Activated T-cell treated with anti-CD3 and anti-CD28 coated beads, Interleukin-2, amount 50 U/mL, for 24 hours (primary cell): ENCODE data around the gene NELL2.
"Not testable (repeated sequence)": the region's sequence is repeated elsewhere in the genome, so short reads cannot be mapped to it uniquely, and the experiment has no call there.

Experiments
- DNase-seq: peaks from one replicate; pipeline ENCODE4 v3.0.0-alpha.2; 2020
- H3K27ac Mint-ChIP-seq: 2 replicates; pipeline ENCODE4 v1.8.0; 2020; ENCODE audit warnings: mild to moderate bottlenecking, mixed read lengths
- H3K27me3 Mint-ChIP-seq: 2 replicates; pipeline ENCODE4 v1.8.0; 2020; ENCODE audit warnings: mixed read lengths
- H3K36me3 Mint-ChIP-seq: 2 replicates; pipeline ENCODE4 v1.8.0; 2020; ENCODE audit warnings: low read depth, mixed read lengths
- H3K4me1 Mint-ChIP-seq: 2 replicates; pipeline ENCODE4 v1.8.0; 2020; ENCODE audit warnings: low read depth, mixed read lengths
- H3K4me3 Mint-ChIP-seq: 2 replicates; pipeline ENCODE4 v1.8.0; 2020; ENCODE audit warnings: mild to moderate bottlenecking, moderate library complexity, mixed read lengths
- H3K9me3 Mint-ChIP-seq: 2 replicates; pipeline ENCODE4 v1.8.0; 2020; ENCODE audit warnings: mixed read lengths

Gene NELL2

DNA sequence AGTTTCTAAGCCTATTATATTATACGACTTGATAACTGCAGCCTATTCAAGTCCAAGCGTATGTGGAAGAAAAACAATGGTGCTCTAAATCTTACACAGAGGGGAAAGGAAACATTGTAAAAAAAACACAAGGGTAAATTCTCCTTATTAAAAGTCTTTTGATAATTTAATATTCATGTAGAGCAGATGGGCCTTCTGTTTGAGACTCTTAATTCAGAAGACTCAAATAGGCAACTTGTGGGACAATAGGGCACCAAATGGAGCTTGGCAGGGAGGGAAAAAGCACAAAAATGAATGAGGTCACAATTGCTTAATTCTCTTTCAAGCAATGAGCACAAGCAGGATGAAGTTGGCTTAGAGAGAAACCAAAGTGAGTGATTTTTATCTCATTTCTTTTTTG lies 159.4 kb downstream of the NELL2 start:
- DNase-seq: no peak
- no peak overlapping the region for H3K27ac Mint-ChIP-seq
- no peaks in the 10 kb centered on the region for H3K9me3 Mint-ChIP-seq
- H3K4me3 Mint-ChIP-seq: no peak overlapping the region
- H3K36me3 Mint-ChIP-seq: peaks cover 9% of the 10 kb centered on the region
- no peaks in the 10 kb centered on the region for H3K27me3 Mint-ChIP-seq
- peaks cover 20% of the 10 kb centered on the region for H3K4me1 Mint-ChIP-seq

DNA sequence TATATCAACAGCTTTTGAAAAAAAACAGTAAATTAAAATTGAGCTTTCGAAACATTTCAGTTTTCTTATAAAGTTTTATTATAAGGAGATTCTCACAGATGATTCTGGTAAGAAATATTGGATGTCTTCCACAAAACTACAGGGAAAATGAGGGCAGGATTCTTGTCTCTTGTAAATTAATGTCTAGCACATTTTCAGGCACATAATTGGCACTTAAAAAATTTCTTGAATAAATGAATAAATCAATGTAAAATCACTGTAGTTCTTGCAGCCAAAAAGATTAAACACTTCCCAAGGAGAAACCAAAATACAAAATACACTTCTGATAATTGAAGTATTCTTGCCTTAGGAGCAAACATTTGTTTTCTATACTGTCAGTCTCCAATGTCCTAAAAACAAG lies 164.4 kb downstream of the NELL2 start:
- DNase-seq: no peak
- Mint-ChIP-seq H3K27ac (no peak overlapping the region), H3K4me3 (no peak overlapping the region), H3K36me3 (peaks cover 43% of the 10 kb centered on the region), H3K27me3 (no peaks in the 10 kb centered on the region), H3K4me1 (peaks cover 11% of the 10 kb centered on the region), H3K9me3 (no peaks in the 10 kb centered on the region)

DNA sequence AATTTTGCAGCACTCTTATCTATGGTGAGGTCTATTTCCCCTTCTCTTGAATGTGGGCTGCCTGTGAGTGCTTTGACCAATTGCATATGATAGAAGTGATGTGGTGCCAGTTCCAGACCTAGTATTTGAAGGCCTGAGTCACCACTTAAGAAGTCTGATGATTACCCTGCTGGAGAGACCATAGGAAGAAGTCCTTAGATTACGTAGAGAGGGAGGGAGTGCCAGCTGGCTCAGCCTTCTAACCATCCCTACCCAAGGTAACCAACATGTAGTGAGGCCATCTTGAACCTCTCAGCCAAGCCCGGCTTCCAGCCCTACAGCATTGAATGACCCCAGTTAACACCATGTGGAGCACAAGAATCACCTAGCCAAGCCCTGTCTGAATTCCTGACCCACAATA lies 166.9 kb downstream of the NELL2 start:
- H3K27me3 Mint-ChIP-seq: no peaks in the 10 kb centered on the region
- H3K27ac Mint-ChIP-seq: no peak overlapping the region
- DNase-seq: no peak
- peaks cover 6% of the 10 kb centered on the region for H3K4me1 Mint-ChIP-seq
- H3K9me3 Mint-ChIP-seq: no peaks in the 10 kb centered on the region
- peaks cover 43% of the 10 kb centered on the region for H3K36me3 Mint-ChIP-seq
- no peak overlapping the region for H3K4me3 Mint-ChIP-seq

DNA sequence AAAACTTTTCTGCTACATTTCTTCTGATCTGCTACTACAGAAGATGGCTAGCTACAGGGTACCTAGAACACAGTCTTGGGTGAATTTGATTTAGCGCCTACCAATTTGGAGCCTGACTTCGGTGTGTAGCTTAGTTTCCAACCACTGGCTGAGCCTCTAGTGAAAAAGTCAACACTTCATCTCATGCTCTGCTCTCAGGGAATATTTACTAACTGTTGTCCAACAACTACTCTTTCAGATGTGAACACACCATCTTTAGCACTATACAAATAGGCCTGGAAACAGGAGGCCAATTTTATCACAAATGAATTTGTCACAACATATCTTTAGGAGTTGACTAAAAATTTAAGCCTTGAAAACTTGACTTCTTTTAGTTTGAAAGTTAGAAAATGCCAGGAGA lies 167.9 kb downstream of the NELL2 start:
- Mint-ChIP-seq H3K27ac (no peak overlapping the region), H3K4me3 (no peak overlapping the region), H3K9me3 (no peaks in the 10 kb centered on the region), H3K36me3 (peaks cover 44% of the 10 kb centered on the region), H3K27me3 (no peaks in the 10 kb centered on the region), H3K4me1 (peaks cover 6% of the 10 kb centered on the region)
- no peak for DNase-seq

DNA sequence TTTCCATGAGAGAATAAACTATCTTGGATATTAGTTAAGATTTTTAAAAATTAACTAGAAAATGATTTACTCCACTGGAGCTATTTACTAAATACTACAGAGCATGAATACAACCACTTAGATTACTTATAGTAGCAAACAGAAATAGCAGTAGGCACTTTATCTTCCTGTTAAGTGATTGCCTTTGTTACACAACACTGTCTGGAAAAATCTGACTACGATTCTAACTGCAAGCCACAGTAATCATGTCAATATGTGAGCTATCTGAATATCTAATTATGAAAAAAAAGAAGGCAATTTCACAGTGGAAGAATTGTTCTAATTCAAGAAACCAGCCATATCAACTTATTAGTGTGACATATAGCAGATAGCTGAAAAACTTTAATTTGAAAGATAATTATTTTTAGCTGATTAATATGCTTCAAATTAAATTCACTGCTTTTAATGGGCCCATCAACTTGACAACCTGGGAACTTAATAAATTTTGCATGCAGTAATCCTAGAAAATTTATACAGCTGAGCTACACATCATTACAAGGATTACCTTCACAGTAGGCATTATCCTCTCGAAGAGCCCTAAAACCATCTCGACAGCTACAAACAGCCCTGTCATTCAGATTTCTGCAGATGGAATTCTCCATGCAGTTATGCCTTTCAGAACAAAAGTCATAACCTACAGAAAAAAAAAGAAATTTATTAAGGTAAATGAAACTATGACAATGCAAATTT lies 172.8 kb downstream of the NELL2 start:
- H3K27me3 Mint-ChIP-seq: no peaks in the 10 kb centered on the region
- peaks cover under 1% of the 10 kb centered on the region for H3K4me1 Mint-ChIP-seq

DNA sequence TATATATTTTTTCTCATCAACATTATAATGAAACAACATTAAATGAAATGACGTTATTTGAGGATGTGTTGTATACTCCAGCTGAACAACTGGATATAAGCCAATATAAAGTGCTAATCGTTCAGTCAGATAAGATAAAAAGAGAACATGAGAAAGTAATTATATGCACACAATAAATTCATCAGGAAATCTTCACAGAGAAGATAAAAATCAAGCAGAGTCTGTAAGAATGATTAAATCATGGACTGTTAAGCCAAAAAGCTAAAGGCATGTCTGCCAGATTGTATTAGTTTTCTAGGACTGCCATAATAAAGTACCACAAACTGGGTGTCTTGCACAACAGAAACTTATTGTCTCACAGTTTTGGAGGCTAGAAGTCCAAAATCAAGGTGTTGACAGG lies 178.6 kb downstream of the NELL2 start:
- no peak overlapping the region for H3K27ac Mint-ChIP-seq
- H3K4me3 Mint-ChIP-seq: no peak overlapping the region
- H3K36me3 Mint-ChIP-seq: peaks cover 54% of the 10 kb centered on the region
- H3K9me3 Mint-ChIP-seq: no peaks in the 10 kb centered on the region
- no peak for DNase-seq
- H3K4me1 Mint-ChIP-seq: peaks cover 7% of the 10 kb centered on the region
- no peaks in the 10 kb centered on the region for H3K27me3 Mint-ChIP-seq

More for the DNA sequence above, 172.8 kb downstream of the NELL2 start:
- H3K36me3 Mint-ChIP-seq: peaks cover 46% of the 10 kb centered on the region
- no peak overlapping the region for H3K27ac Mint-ChIP-seq
- H3K9me3 Mint-ChIP-seq: no peaks in the 10 kb centered on the region
- H3K4me3 Mint-ChIP-seq: no peak overlapping the region
- no peak for DNase-seq

DNA sequence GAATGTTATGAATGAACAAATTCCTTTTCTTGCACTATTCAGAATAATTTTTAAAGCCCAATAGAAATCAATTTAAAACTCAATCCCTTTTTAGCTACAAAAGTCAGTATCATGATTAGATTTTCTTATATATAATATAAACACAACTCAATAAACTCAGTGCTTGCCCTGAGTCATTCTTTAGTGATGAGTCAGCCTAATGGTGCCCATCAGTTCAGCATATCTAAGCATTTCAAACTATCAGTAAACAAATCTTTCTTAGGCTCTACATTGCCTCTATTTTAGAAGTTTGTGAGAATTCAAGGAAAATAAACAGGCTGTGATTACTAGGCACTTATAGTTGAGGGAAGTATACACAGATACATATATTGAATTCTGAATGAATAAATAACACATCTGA lies 179.6 kb downstream of the NELL2 start:
- no peaks in the 10 kb centered on the region for H3K27me3 Mint-ChIP-seq
- H3K9me3 Mint-ChIP-seq: no peaks in the 10 kb centered on the region
- H3K4me3 Mint-ChIP-seq: no peak overlapping the region
- H3K27ac Mint-ChIP-seq: no peak overlapping the region
- H3K4me1 Mint-ChIP-seq: peaks cover 7% of the 10 kb centered on the region
- H3K36me3 Mint-ChIP-seq: peaks cover 50% of the 10 kb centered on the region
- no peak for DNase-seq

DNA sequence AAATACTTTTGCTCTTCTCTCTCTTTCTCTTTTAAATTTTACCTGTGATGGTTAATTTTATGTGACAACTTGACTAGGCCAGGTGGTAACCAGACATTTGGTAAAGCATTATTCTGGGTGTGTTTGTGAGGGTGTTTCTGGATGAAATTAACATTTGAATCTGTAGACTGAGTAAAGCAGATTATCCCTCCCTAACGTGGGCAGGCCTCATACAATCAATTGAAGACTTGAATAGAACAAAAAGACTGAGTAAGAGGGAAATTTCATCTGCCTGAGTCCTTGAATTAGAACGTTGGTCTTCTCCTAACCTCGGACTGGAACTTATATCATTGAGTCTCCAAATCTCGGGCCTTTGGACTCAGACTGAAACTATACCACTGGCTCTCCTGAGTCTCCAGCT lies 182.1 kb downstream of the NELL2 start:
- H3K4me3 Mint-ChIP-seq: no peak overlapping the region
- peaks cover 56% of the 10 kb centered on the region for H3K36me3 Mint-ChIP-seq
- H3K27ac Mint-ChIP-seq: no peak overlapping the region
- H3K9me3 Mint-ChIP-seq: no peaks in the 10 kb centered on the region
- no peak for DNase-seq
- H3K27me3 Mint-ChIP-seq: no peaks in the 10 kb centered on the region
- peaks cover 7% of the 10 kb centered on the region for H3K4me1 Mint-ChIP-seq

DNA sequence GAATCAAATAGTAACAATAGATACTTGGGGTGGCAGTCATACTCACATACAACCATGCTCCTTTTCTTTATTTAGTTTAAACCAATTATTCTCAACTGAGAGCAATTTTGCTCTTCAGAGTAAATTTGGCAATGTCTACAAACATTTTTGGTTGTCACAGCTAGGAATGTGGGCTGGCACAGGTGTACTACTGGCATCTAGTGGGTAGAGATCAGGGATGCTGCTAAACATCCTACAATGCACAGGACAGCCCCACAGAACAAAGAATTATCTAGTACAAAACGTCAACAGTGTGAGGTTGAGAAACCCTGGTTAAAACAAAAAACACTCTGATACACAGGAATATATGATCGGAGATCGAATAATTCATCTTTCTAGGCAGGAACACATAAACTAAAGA lies 186.5 kb downstream of the NELL2 start:
- Mint-ChIP-seq H3K4me3 (no peak overlapping the region), H3K27ac (no peak overlapping the region), H3K9me3 (peaks cover 7% of the 10 kb centered on the region), H3K36me3 (peaks cover 64% of the 10 kb centered on the region), H3K27me3 (no peaks in the 10 kb centered on the region), H3K4me1 (peaks cover 3% of the 10 kb centered on the region)
- DNase-seq: no peak

DNA sequence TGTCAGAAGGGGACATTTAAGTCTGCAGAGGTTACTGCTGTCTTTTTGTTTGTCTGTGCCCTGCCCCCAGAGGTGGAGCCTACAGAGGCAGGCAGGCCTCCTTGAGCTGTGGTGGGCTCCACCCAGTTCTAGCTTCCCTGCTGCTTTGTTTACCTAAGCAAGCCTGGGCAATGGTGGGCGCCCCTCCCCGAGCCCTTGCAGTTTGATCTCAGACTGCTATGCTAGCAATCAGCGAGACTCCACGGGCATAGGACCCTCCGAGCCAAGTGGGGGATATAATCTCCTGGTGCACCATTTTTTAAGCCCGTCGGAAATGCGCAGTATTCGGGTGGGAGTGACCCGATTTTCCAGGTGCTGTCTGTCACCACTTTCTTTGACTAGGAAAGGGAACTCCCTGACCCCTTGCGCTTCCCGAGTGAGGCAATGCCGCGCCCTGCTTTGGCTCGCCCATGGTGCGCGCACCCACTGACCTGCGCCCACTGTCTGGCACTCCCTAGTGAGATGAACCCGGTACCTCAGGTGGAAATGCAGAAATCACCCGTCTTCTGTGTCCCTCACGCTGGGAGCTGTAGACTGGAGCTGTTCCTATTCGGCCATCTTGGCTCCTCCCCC lies 189.2 kb downstream of the NELL2 start:
- not testable (repeated sequence) for H3K27ac Mint-ChIP-seq, DNase-seq, H3K27me3 Mint-ChIP-seq, H3K4me3 Mint-ChIP-seq, H3K4me1 Mint-ChIP-seq, H3K9me3 Mint-ChIP-seq
- H3K36me3 Mint-ChIP-seq: peaks cover 47% of the 10 kb centered on the region

DNA sequence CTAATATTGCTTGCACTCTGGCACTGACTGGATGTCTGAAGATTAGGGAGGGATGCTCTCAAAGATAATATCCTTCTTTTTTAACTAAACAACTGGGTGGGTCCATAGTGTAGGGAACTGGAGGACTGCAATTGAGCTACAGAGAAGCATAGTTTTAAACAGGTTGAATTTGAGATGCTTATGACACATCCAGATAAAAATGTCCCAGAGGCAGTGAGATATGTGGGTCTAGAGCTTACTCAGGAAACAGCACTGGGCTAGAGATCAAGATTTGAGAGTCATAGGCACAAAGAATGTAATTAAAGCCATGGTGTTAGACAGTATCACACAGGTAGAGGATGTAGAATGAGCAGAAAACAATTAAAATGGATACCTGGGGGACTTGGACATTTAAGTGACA lies 198.4 kb downstream of the NELL2 start:
- DNase-seq: no peak
- no peaks in the 10 kb centered on the region for H3K9me3 Mint-ChIP-seq
- H3K4me3 Mint-ChIP-seq: no peak overlapping the region
- H3K36me3 Mint-ChIP-seq: peaks cover 25% of the 10 kb centered on the region
- H3K27ac Mint-ChIP-seq: no peak overlapping the region
- H3K4me1 Mint-ChIP-seq: no peaks in the 10 kb centered on the region
- H3K27me3 Mint-ChIP-seq: no peaks in the 10 kb centered on the region

DNA sequence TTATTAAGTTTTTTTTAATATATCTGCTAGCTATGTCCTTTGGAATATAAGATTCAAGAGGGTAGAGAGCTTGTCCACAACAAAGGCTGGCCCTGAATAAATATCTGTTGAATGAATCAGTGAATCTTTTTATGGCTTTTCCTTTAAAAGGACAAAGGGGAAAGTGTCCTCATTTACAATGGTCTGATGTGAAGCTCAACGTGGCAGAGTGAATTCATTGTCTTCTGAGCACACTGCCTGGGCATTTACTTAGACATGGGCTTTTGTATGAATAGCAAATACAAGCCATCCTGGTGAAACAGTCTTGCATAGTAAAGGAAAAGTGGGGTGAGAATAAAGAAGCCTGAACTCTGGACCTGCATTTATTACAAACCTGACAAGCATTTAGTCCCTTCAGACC lies 201.2 kb downstream of the NELL2 start:
- Mint-ChIP-seq H3K9me3 (peaks cover 18% of the 10 kb centered on the region), H3K4me1 (no peaks in the 10 kb centered on the region), H3K27me3 (no peaks in the 10 kb centered on the region), H3K27ac (no peak overlapping the region), H3K4me3 (no peak overlapping the region), H3K36me3 (peaks cover 47% of the 10 kb centered on the region)
- DNase-seq: no peak

DNA sequence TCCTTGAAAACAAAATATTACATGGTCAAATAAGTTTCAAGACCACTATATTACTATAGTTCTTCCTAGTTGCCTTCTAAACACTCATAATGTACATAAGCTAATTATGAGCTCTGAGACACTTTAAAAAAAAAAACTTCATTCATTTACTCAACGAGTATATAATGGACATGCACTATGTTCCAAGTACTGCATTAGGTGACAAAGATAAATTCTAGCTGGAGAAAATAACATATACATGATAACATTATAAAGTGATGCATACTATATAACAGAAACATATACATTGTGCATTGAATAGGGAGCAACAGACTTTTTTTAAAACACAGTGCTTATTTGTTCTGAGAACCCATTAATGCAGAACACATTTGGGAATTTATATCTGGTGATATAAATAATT lies 202.3 kb downstream of the NELL2 start:
- peaks cover 54% of the 10 kb centered on the region for H3K36me3 Mint-ChIP-seq
- H3K27ac Mint-ChIP-seq: no peak overlapping the region
- H3K4me3 Mint-ChIP-seq: no peak overlapping the region

DNA sequence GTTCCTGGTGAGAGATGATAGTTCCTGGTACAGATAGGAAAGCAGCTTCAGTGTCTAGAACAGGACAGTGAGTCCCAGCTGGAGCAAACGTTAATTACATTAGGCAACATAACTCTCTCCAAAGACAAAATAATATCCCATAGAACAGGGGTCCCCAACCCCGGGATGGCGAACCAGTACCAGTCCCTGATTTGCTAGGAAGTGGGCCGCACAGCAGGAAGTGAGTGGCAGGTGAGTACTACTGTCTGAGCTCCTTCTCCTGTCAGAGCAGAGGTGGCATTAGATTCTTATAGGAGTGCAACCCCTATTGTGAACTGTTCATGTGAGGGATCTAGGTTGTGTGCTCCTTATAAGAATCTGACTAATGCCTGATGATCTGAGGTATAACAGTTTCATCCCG lies 204.1 kb downstream of the NELL2 start:
- Mint-ChIP-seq H3K4me1 (no peaks in the 10 kb centered on the region), H3K27ac (no peak overlapping the region), H3K27me3 (no peaks in the 10 kb centered on the region), H3K4me3 (no peak overlapping the region), H3K9me3 (peaks cover 28% of the 10 kb centered on the region), H3K36me3 (peaks cover 61% of the 10 kb centered on the region)
- DNase-seq: no peak

More for the DNA sequence above, 202.3 kb downstream of the NELL2 start:
- H3K27me3 Mint-ChIP-seq: no peaks in the 10 kb centered on the region
- no peak for DNase-seq
- H3K9me3 Mint-ChIP-seq: peaks cover 28% of the 10 kb centered on the region
- H3K4me1 Mint-ChIP-seq: no peaks in the 10 kb centered on the region

DNA sequence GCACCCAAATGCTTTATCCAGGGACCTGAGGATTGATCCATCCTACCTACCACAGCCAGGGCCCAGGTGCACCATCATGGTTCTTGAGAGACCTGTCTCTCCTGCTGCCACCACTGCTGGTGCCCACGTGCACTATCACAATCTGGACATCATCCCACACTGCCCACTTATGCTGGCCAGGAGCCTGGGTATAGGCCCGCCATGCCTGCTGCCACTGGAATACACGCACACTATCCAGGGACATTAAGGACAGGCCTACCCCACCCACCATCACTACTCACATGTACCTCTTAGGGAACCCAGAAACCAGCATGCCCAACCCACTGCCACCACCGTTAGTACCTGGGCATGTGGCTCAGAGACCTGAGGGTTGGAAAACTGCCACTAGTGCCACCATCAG lies 207.7 kb downstream of the NELL2 start:
- no peak overlapping the region for H3K4me3 Mint-ChIP-seq
- H3K9me3 Mint-ChIP-seq: peaks cover 28% of the 10 kb centered on the region
- no peak for DNase-seq
- peaks cover 61% of the 10 kb centered on the region for H3K36me3 Mint-ChIP-seq
- no peaks in the 10 kb centered on the region for H3K4me1 Mint-ChIP-seq
- no peak overlapping the region for H3K27ac Mint-ChIP-seq
- H3K27me3 Mint-ChIP-seq: no peaks in the 10 kb centered on the region
